ENCODE data around the gene GLYATL2. TPM values are rescaled to one million over a fixed set of nuclear protein-coding genes. Genes with fewer than 3 reads are reported as not detected.

GLYATL2 gene
- total and polyA plus RNA-seq, 12 donors: 0.13 to 0.56 (median 0.18) TPM; not detected in 8

GRCh38 chr11:58837707-58838388 is 6.7 kb downstream of the GLYATL2 start:
- Histone ChIP-seq H3K27ac (no peak overlapping the region), H3K9me3 (replicated peaks in 1 of 3) (no peaks in the 10 kb centered on the region), H3K36me3 (replicated peaks in 1 of 2) (no peaks in the 10 kb centered on the region), H3K4me3 (no peak overlapping the region), H3K27me3 (no peaks in the 10 kb centered on the region), H3K4me1 (replicated peaks in 1 of 2) (no peaks in the 10 kb centered on the region)
- intact Hi-C loops (cut with DNase I): no loop called here
- no peak for DNase-seq
- WGBS, 4 donors: 74 to 83% (median 78%) methylated on average over 5 of the region's 5 CpGs
- TF ChIP-seq POLR2A (IDR thresholded peaks at IDR 0.05): no peak
- TF ChIP-seq CTCF (IDR thresholded peaks at IDR 0.05): no peak

- Histone ChIP-seq H3K4me3 (no peak overlapping the region), H3K27me3 (no peaks in the 10 kb centered on the region), H3K27ac (no peak overlapping the region), H3K4me1 (replicated peaks in 1 of 2) (no peaks in the 10 kb centered on the region), H3K9me3 (replicated peaks in 1 of 3) (peaks cover 0 to under 1% (median 0%) of the 10 kb centered on the region in 3 donors), H3K36me3 (replicated peaks in 1 of 2) (no peaks in the 10 kb centered on the region)
- TF ChIP-seq CTCF (IDR thresholded peaks at IDR 0.05) (no peak), POLR2A (IDR thresholded peaks at IDR 0.05) (no peak)
- intact Hi-C loops (cut with DNase I): no loop called here
- DNase-seq: no peak
- 68 to 84% (median 77%) methylated on average over 1 of the region's 1 CpG for WGBS, 4 donors
These were observed 12.4 kb downstream of the GLYATL2 start for GRCh38 chr11:58832056-58832645.

- peaks cover 0 to 14% (median 0%) of the 10 kb centered on the region in 3 donors for H3K9me3 ChIP-seq (replicated peaks in 1 of 3)
- TF ChIP-seq POLR2A (IDR thresholded peaks at IDR 0.05): no peak
- TF ChIP-seq CTCF (IDR thresholded peaks at IDR 0.05): no peak
- H3K27me3 ChIP-seq: no peaks in the 10 kb centered on the region
- H3K4me3 ChIP-seq: no peak overlapping the region
- no peak overlapping the region for H3K27ac ChIP-seq
- intact Hi-C loops (cut with DNase I): no loop called here
- H3K4me1 ChIP-seq (replicated peaks in 1 of 2): no peaks in the 10 kb centered on the region
- no peaks in the 10 kb centered on the region for H3K36me3 ChIP-seq (replicated peaks in 1 of 2)
- 31 to 72% (median 47%) methylated on average over 22 to 31 of the region's 31 CpGs for WGBS, 4 donors
- DNase-seq: no peak
These were observed 13.7 kb downstream of the GLYATL2 start for GRCh38 chr11:58830673-58831301.

GRCh38 chr11:58829786-58830185 is 14.7 kb downstream of the GLYATL2 start:
- Histone ChIP-seq H3K36me3 (replicated peaks in 1 of 2) (no peaks in the 10 kb centered on the region), H3K4me1 (replicated peaks in 1 of 2) (no peaks in the 10 kb centered on the region), H3K27me3 (no peaks in the 10 kb centered on the region), H3K4me3 (no peak overlapping the region), H3K27ac (no peak overlapping the region), H3K9me3 (replicated peaks in 1 of 3) (peaks cover 0 to 14% (median 0%) of the 10 kb centered on the region in 3 donors)
- intact Hi-C loops (cut with DNase I): no loop called here
- TF ChIP-seq POLR2A (IDR thresholded peaks at IDR 0.05) (no peak), CTCF (IDR thresholded peaks at IDR 0.05) (no peak)
- no peak for DNase-seq
